ENCODE data around the gene RIMBP2. TPM values are rescaled to one million over a fixed set of nuclear protein-coding genes. Genes with fewer than 3 reads are reported as not detected.

The RIMBP2 gene
- total RNA-seq, 1 experiment from 2014 or later = not detected

- H3K27me3 Mint-ChIP-seq (ENCODE audit: insufficient read depth, unreplicated experiment) = peaks cover 17% of the 10 kb centered on the region
- no peaks in the 10 kb centered on the region for H3K4me1 Mint-ChIP-seq (ENCODE audit: insufficient read depth, unreplicated experiment)
- H3K36me3 Mint-ChIP-seq (ENCODE audit: insufficient read depth, unreplicated experiment) = no peaks in the 10 kb centered on the region
- CTCF ChIA-PET = interaction anchor here (0.6 to 1.1 kb wide), 4 partner anchors 13 to 1167 kb away, joined by 3 to 4 read pairs (median 4); no protein-coding TSS in a partner anchor
- BruUV-seq (replicated peaks) = no TSS peak
- no peak for DNase-seq (ENCODE audit: unreplicated experiment)
- no peak overlapping the region for H3K27ac Mint-ChIP-seq (ENCODE audit: low read depth, unreplicated experiment)
- no peak overlapping the region for H3K4me3 Mint-ChIP-seq (ENCODE audit: unreplicated experiment)
- no peak for TF ChIP-seq CTCF (IDR thresholded peaks at IDR 0.05; ENCODE audit: unreplicated experiment)
- POLR2A ChIA-PET = interaction anchor here (0.7 to 1.0 kb wide), 2 partner anchors 9 to 15 kb away, joined by 3 to 6 read pairs; no protein-coding TSS in a partner anchor
- intact Hi-C loops (cut with micrococcal nuclease) = no loop called here
- no peaks in the 10 kb centered on the region for H3K9me3 Mint-ChIP-seq (ENCODE audit: unreplicated experiment)
Measured at GRCh38 chr12:130374083-130374482, 342.0 kb downstream of the RIMBP2 start.

GRCh38 chr12:130372936-130373335, 343.2 kb downstream of the RIMBP2 start:
- H3K36me3 Mint-ChIP-seq (ENCODE audit: insufficient read depth, unreplicated experiment) = no peaks in the 10 kb centered on the region
- no TSS peak for BruUV-seq (replicated peaks)
- intact Hi-C loops (cut with micrococcal nuclease) = no loop called here
- DNase-seq (ENCODE audit: unreplicated experiment) = no peak
- H3K4me1 Mint-ChIP-seq (ENCODE audit: insufficient read depth, unreplicated experiment) = no peaks in the 10 kb centered on the region
- H3K27me3 Mint-ChIP-seq (ENCODE audit: insufficient read depth, unreplicated experiment) = peaks cover 17% of the 10 kb centered on the region
- no peaks in the 10 kb centered on the region for H3K9me3 Mint-ChIP-seq (ENCODE audit: unreplicated experiment)
- TF ChIP-seq CTCF (IDR thresholded peaks at IDR 0.05; ENCODE audit: unreplicated experiment) = no peak
- no peak overlapping the region for H3K27ac Mint-ChIP-seq (ENCODE audit: low read depth, unreplicated experiment)
- no peak overlapping the region for H3K4me3 Mint-ChIP-seq (ENCODE audit: unreplicated experiment)
- ChIA-PET POLR2A (no interaction called here), CTCF (interaction anchor here (0.6 to 1.0 kb wide), 3 partner anchors 22 to 205 kb away, joined by 3 to 4 read pairs (median 4); no protein-coding TSS in a partner anchor)

- Mint-ChIP-seq H3K27ac (ENCODE audit: low read depth, unreplicated experiment) (no peak overlapping the region), H3K4me3 (ENCODE audit: unreplicated experiment) (no peak overlapping the region), H3K36me3 (ENCODE audit: insufficient read depth, unreplicated experiment) (no peaks in the 10 kb centered on the region), H3K9me3 (ENCODE audit: unreplicated experiment) (no peaks in the 10 kb centered on the region), H3K27me3 (ENCODE audit: insufficient read depth, unreplicated experiment) (peaks cover 17% of the 10 kb centered on the region), H3K4me1 (ENCODE audit: insufficient read depth, unreplicated experiment) (no peaks in the 10 kb centered on the region)
- no peak for TF ChIP-seq CTCF (IDR thresholded peaks at IDR 0.05; ENCODE audit: unreplicated experiment)
- BruUV-seq (replicated peaks) = no TSS peak
- intact Hi-C loops (cut with micrococcal nuclease) = no loop called here
- POLR2A ChIA-PET = no interaction called here
- DNase-seq (ENCODE audit: unreplicated experiment) = no peak
- CTCF ChIA-PET = interaction anchor here (0.7 kb wide), 1 partner anchor 351 kb away, joined by 3 read pairs; no protein-coding TSS in a partner anchor
Measured at GRCh38 chr12:130371296-130371695, 344.8 kb downstream of the RIMBP2 start.

- H3K27ac Mint-ChIP-seq (ENCODE audit: low read depth, unreplicated experiment) = no peak overlapping the region
- intact Hi-C loops (cut with micrococcal nuclease) = no loop called here
- H3K9me3 Mint-ChIP-seq (ENCODE audit: unreplicated experiment) = no peaks in the 10 kb centered on the region
- H3K4me1 Mint-ChIP-seq (ENCODE audit: insufficient read depth, unreplicated experiment) = no peaks in the 10 kb centered on the region
- ChIA-PET CTCF (interaction anchor here (0.6 kb wide), 1 partner anchor 1075 kb away, joined by 3 read pairs; no protein-coding TSS in a partner anchor), POLR2A (no interaction called here)
- no TSS peak for BruUV-seq (replicated peaks)
- no peak for TF ChIP-seq CTCF (IDR thresholded peaks at IDR 0.05; ENCODE audit: unreplicated experiment)
- no peaks in the 10 kb centered on the region for H3K36me3 Mint-ChIP-seq (ENCODE audit: insufficient read depth, unreplicated experiment)
- DNase-seq (ENCODE audit: unreplicated experiment) = no peak
- H3K4me3 Mint-ChIP-seq (ENCODE audit: unreplicated experiment) = no peak overlapping the region
- peaks cover 4% of the 10 kb centered on the region for H3K27me3 Mint-ChIP-seq (ENCODE audit: insufficient read depth, unreplicated experiment)
Measured at GRCh38 chr12:130369816-130370215, 346.3 kb downstream of the RIMBP2 start.

All from MCF 10A (cell line).